Measurements from ENCODE around the gene SRRM4. TPM values are rescaled to one million over a fixed set of nuclear protein-coding genes. Genes with fewer than 3 reads are reported as not detected.

The SRRM4 gene
- total and polyA plus RNA-seq, 2 experiments from 2014 or later = 0.53 to 0.63 TPM

- H3K4me1 Mint-ChIP-seq = peaks cover 48% of the 10 kb centered on the region
- Histone ChIP-seq H3K27me3 (ENCODE audit: insufficient read depth) (no peaks in the 10 kb centered on the region), H4K20me1 (replicated peaks; ENCODE audit: insufficient read depth) (no peaks in the 10 kb centered on the region), H3K79me2 (replicated peaks; ENCODE audit: insufficient read depth) (no peaks in the 10 kb centered on the region), H3K4me1 (ENCODE audit: insufficient read depth) (peaks cover 44% of the 10 kb centered on the region), H3K4me3 (no peak overlapping the region), H2AFZ (peak overlapping the region; percentile 90; the same call in 1 of the 2 replicates), H3F3A (replicated peaks; ENCODE audit: low read depth) (no peaks in the 10 kb centered on the region), H3K9me2 (ENCODE audit: insufficient read depth) (no peaks in the 10 kb centered on the region), H3K36me3 (ENCODE audit: insufficient read depth) (no peaks in the 10 kb centered on the region), H3K4me2 (no peak overlapping the region), H3K27ac (ENCODE audit: low read depth) (no peak overlapping the region)
- H3K4me3 Mint-ChIP-seq = no peak overlapping the region
- ATAC-seq = no peak
- peak; percentile 45 for DNase-seq (ENCODE audit: low spot score)
- H3K36me3 Mint-ChIP-seq (ENCODE audit: low read depth) = no peaks in the 10 kb centered on the region
- H3K27ac Mint-ChIP-seq = peak overlapping the region; percentile 42; the same call in 1 of the 2 replicates
- TF ChIP-seq EZH2phosphoT487 (IDR thresholded peaks at IDR 0.05; ENCODE audit: unreplicated experiment) (no peak), STAT1 (IDR thresholded peaks at IDR 0.05; ENCODE audit: unreplicated experiment) (no peak), EZH2 (IDR thresholded peaks at IDR 0.05; ENCODE audit: low read depth, unreplicated experiment) (no peak), JUNB (IDR thresholded peaks at IDR 0.05; ENCODE audit: unreplicated experiment) (no peak), NANOG (IDR thresholded peaks at IDR 0.05; ENCODE audit: borderline replicate concordance) (no peak), POLR2AphosphoS5 (IDR thresholded peaks at IDR 0.05; ENCODE audit: low read depth) (no peak), ZNF114 (CRISPR knock-in tag; IDR thresholded peaks at IDR 0.05) (no peak), ZNF331 (CRISPR knock-in tag; IDR thresholded peaks at IDR 0.05; ENCODE audit: low read depth) (no peak), ZNF462 (CRISPR knock-in tag; IDR thresholded peaks at IDR 0.05) (no peak)
- TF ChIP-seq, protein P1, sequence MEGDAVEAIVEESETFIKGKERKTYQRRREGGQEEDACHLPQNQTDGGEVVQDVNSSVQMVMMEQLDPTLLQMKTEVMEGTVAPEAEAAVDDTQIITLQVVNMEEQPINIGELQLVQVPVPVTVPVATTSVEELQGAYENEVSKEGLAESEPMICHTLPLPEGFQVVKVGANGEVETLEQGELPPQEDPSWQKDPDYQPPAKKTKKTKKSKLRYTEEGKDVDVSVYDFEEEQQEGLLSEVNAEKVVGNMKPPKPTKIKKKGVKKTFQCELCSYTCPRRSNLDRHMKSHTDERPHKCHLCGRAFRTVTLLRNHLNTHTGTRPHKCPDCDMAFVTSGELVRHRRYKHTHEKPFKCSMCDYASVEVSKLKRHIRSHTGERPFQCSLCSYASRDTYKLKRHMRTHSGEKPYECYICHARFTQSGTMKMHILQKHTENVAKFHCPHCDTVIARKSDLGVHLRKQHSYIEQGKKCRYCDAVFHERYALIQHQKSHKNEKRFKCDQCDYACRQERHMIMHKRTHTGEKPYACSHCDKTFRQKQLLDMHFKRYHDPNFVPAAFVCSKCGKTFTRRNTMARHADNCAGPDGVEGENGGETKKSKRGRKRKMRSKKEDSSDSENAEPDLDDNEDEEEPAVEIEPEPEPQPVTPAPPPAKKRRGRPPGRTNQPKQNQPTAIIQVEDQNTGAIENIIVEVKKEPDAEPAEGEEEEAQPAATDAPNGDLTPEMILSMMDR (conservative IDR thresholded peaks at IDR 0.05; ENCODE audit: low read depth in 2 of 2) = no peak
- TF ChIP-seq, protein P2, sequence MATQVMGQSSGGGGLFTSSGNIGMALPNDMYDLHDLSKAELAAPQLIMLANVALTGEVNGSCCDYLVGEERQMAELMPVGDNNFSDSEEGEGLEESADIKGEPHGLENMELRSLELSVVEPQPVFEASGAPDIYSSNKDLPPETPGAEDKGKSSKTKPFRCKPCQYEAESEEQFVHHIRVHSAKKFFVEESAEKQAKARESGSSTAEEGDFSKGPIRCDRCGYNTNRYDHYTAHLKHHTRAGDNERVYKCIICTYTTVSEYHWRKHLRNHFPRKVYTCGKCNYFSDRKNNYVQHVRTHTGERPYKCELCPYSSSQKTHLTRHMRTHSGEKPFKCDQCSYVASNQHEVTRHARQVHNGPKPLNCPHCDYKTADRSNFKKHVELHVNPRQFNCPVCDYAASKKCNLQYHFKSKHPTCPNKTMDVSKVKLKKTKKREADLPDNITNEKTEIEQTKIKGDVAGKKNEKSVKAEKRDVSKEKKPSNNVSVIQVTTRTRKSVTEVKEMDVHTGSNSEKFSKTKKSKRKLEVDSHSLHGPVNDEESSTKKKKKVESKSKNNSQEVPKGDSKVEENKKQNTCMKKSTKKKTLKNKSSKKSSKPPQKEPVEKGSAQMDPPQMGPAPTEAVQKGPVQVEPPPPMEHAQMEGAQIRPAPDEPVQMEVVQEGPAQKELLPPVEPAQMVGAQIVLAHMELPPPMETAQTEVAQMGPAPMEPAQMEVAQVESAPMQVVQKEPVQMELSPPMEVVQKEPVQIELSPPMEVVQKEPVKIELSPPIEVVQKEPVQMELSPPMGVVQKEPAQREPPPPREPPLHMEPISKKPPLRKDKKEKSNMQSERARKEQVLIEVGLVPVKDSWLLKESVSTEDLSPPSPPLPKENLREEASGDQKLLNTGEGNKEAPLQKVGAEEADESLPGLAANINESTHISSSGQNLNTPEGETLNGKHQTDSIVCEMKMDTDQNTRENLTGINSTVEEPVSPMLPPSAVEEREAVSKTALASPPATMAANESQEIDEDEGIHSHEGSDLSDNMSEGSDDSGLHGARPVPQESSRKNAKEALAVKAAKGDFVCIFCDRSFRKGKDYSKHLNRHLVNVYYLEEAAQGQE (IDR thresholded peaks at IDR 0.05; ENCODE audit: unreplicated experiment) = no peak
- H3K27me3 Mint-ChIP-seq (ENCODE audit: insufficient read depth, low read depth, poor library complexity) = peaks cover 3% of the 10 kb centered on the region
- no peaks in the 10 kb centered on the region; the same call in 2 of the 3 replicates for H3K9me3 Mint-ChIP-seq
Observed at GRCh38 chr12:119176267-119177055, 195.1 kb downstream of the SRRM4 start.
